ENCODE measurements around the gene PDE6A.

PDE6A gene

DNA sequence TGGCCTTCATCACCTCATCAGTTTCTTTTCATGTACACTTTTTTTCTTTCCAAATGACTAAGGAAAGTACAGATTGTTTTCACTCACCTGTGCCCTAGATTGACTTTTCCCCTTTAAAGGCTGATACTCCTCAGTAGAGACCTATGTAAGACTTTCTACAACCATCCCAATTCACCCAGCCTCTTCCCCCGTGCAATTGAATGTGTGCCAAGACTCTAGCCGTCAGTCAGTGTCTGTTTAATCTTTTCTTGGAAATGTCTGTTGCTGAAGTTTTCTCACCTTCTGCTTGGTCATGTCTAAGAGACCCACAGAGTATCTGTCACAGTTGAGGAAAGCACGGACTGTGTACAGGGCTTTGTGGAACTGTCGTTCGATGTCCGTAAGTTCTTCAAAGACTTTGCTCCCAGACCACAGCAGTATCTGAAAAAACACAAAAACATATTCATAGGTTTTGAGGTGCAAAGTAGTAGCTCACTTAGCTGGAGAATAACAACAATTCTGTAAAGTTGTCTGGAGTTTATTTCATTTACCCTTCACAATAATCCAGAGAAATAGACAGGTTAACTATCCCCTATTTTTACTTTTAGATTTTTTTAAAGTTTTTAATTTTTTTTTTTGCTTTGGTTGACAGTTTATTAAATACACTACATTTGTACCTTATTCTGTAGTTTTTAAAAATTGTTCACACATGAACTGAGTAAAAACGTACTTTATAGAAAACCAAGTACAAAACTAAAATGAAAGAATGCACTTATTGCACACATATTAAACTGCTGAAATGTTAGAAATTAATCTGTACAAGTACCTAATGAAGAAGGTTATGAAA, 13.6 kb downstream of the PDE6A start:
- DNase-seq (ENCODE audit: low read depth in 2 of 2), result no peak

DNA sequence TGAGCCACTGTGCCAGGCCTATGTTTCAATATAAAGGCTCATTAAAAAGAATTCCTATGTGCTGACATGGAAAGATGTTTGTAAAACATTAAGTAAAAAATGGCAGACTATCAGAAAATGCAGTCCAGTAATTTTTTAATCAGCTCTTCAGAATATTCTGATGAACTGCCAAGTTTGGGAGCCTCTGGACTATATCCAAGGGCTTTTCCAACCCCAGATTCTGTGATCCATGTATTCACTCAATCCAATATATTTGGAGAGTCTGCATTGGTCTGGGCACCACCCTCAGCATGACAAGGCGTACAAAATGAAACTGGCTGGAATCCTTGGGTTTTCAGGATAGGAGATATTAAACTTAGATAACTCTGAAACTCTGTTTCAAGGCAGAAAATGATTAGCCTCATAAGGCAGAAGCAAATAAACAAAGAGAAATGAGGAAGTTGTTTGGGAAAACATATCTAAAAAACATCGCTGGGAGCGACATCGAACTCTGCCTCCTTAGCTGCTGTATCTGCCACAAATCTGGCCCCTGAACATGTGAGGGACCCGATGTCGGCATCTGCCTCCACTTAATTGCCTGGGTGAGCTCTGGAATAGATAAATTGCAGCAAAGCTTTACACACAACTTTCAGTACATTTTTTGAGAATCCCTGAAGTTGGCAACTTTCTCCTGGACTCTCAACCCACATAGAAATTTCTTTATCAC, 14.4 kb downstream of the PDE6A start:
- DNase-seq (ENCODE audit: low read depth in 2 of 2), result no peak

GRCh38 chr5:149924486-149924885, 20.1 kb downstream of the PDE6A start:
- no peak for DNase-seq (ENCODE audit: low read depth in 2 of 2)

DNA sequence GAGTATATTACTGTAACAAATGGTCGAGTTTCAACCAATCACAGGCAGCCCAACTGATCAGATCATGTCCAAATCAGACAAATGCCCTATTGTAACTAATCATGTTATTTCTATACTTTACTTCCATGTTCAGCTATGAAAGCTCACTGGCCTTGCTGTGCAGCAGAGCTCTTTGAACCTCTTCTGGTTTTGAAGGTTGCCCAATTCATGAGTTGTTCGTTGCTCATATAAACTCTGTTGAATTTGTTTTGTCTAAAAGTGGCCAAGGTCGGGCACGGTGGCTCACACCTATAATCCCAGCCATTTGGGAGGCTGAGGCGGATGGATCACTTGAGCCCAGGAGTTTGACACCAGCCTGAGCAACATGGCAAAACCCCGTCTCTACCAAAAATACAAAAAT, 21.6 kb downstream of the PDE6A start:
- no peak for DNase-seq (ENCODE audit: low read depth in 2 of 2)

- DNase-seq (ENCODE audit: low read depth in 2 of 2), result no peak
These were observed 23.0 kb downstream of the PDE6A start for GRCh38 chr5:149921597-149921996.

- no peak for DNase-seq (ENCODE audit: low read depth in 2 of 2)
These were observed 27.4 kb downstream of the PDE6A start for GRCh38 chr5:149917073-149917676.

DNA sequence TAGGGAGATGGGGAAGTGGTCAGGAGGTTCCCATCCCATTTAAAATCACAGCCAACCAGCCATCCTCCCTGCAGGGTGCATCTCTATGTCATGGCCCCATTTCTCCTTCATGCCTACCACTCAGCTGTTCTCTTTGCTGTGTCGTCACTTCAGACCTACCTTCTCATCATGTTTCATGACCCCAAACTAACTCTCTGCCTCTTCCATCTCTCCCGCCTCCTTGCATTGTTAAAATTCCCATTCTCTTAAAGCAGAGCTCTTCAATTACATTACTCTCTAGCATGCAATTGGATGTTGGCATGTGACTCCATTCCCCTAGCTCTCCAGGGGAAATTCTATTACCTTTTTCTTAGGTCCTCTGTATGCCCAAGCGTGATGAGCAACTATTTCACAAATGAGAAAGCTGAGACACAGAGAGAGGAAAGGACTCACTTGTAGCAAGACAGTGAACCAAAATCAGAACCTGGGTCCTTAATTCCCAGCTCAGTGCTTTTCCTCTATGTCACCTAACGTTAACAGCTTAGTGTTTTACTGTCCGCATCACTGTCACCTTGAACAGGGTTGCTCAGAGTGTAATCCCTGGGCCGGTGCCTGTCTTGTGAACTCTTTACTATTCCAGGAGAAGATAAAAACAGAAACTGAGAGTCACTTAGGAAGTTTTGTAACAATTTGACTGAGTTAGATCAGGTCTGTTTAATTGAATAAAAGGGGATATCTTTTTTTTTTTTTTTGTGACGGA, 28.1 kb downstream of the PDE6A start:
- DNase-seq (ENCODE audit: low read depth in 2 of 2), result no peak

GRCh38 chr5:149915392-149916260, 29.0 kb downstream of the PDE6A start:
- no peak for DNase-seq (ENCODE audit: low read depth in 2 of 2)

GRCh38 chr5:149913436-149914419, 30.9 kb downstream of the PDE6A start:
- DNase-seq (ENCODE audit: low read depth in 2 of 2), result no peak

DNA sequence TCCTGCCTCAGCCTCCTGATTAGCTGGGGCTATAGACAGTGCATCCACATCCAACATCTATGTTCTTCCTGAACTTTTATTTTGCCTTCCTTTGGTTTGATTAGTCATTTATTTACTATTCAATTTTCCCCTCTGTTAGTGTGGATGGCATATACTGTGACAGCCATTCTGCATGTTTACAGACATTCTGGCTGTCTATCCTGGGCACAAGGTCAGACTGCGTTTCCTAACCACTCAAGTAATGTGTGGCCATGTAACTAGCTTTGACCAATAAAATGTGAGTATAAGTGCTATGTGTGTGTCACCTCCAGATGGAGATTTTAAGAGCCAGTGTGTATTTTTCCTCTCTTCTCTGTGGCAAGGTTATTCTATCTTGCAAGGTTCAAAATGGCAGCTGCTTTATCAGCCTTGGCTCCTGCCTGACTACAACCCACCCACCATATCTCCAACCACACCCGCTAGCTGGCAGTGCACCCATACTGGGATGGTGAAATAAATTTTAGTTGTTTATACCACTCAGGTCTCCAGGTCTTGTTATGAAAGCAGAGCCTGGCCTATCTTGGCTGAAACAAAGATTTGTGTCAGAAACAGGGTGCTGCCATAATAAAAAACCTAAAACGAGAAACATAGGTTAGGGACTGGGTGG, 32.2 kb downstream of the PDE6A start:
- no peak for DNase-seq (ENCODE audit: low read depth in 2 of 2)

- no peak for DNase-seq (ENCODE audit: low read depth in 2 of 2)
These were observed 33.6 kb downstream of the PDE6A start for GRCh38 chr5:149911031-149911430.

DNA sequence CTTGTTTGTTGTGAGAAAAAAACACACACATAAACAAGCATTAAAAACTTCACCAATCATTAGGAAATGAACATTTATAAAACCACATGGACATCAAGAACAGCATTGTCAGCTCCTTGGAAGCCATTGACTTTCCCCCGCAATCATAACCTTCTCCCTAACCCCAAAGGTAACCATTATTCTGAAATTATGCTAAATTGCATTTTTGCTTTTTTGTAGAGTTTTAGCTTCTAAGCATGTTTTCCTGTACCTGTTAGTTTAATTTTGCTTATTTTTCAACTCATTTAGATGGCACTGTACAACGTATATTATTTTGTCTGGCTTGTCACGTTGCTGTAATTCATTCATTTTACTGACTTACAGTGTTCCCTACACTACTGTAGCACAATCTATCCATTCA, 36.8 kb downstream of the PDE6A start:
- no peak for DNase-seq (ENCODE audit: low read depth in 2 of 2)

DNA sequence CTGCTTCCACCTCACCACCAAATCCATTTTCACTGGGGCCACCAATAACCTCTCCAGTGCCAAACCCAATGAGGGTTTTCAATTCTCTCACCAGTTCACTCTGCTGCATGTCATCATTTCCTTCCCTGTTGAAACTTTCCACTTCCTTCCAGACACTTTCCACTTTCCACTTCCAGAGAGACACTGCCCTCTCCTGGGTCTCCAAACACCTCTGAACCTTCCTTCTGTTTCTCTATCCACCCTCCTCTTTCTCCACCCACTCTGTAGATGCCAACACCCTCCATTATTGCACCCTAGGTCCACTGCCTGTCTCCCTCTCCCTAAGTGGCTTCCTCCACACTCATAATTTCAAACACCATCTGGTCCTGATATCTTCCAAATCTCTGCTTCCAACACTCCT, 39.6 kb downstream of the PDE6A start:
- no peak for DNase-seq (ENCODE audit: low read depth in 2 of 2)

DNA sequence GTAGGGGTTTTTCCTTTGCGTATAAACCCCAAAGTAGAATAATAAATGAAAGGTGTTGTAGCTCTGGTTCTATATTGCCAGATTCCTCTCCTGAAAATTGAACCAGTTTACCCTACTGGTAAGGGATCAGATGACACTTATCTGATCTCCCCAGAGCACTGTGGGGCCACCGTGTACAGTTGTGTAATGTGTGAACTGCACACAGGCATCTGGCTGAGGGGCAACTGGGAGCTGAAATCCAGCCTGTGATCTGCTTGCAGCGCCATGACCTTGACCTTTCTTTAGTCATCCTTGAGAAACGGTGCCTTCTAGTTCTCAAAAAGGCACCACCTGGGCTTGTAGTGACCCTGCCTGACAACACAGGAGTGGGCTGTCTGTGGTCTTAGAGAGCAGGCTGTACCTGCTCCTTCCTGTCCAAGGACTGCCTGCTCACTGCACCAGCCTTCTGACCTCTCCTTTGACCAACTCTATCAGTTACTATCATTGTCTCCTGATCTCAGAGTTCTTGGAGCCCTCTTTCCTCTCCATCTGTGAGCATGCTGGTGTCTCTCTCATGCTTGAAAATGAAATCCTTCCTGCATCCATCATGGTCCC, 40.2 kb downstream of the PDE6A start:
- DNase-seq (ENCODE audit: low read depth in 2 of 2), result no peak

DNA sequence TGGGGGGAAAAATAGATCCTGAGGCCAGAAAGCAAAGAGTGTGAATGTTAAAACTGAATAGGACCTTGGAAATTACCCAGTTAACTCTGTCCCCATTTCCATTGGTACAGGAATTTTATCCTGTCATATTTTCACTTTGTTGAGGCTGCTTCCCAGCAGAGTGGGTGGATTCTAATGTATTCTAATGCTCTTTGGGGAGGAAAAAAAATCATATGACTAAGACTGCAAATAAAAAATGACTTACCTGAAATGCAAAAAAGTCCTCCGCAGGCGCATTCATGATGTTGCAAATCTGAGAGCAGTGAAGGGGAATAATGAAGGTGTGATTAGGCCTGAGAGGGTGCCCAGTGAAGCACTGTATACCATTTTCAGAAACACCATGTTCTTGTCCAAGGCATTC, 41.2 kb downstream of the PDE6A start:
- no peak for DNase-seq (ENCODE audit: low read depth in 2 of 2)

- DNase-seq (ENCODE audit: low read depth in 2 of 2), result no peak
These were observed 42.4 kb downstream of the PDE6A start for GRCh38 chr5:149902177-149902576.

- no peak for DNase-seq (ENCODE audit: low read depth in 2 of 2)
These were observed 43.1 kb downstream of the PDE6A start for GRCh38 chr5:149901511-149901910.

GRCh38 chr5:149900390-149900789, 44.2 kb downstream of the PDE6A start:
- no peak for DNase-seq (ENCODE audit: low read depth in 2 of 2)

- DNase-seq (ENCODE audit: low read depth in 2 of 2), result no peak
These were observed 45.8 kb downstream of the PDE6A start for GRCh38 chr5:149898811-149899210.

Data from stimulated activated CD8-positive, alpha-beta memory T cell treated with anti-CD3 and anti-CD28 coated beads, Interleukin-7, amount 100 ng/mL, for 1 hour (primary cell).